Prostate gland (tissue), 2 donors: ENCODE results near the gene C10orf62.
"Not testable (repeated sequence)": the region's sequence is repeated elsewhere in the genome, so short reads cannot be mapped to it uniquely, and the experiment has no call there.

Experiments used
- CTCF ChIP-seq, 4 experiments: fragments of 200-600 bp in 2 of 4; fragments of 450-650 bp in 2 of 4; sonication (generic) in 2 of 4; IDR thresholded peaks; 1 replicate in 3 of 4; 2 replicates in 1 of 4; pipeline ENCODE4 v1.5.1; 2016 to 2019; ENCODE audit warnings: antibody characterized with exemption in 4 of 4, mild to moderate bottlenecking in 2 of 4, moderate library complexity in 2 of 4
- POLR2AphosphoS5 ChIP-seq: sonication (generic); formaldehyde crosslinking; IDR thresholded peaks from one replicate; pipeline ENCODE4 v1.6.1; 2017; ENCODE audit warnings: antibody characterized with exemption

GRCh38 chr10:97639090-97639489 lies 49.6 kb downstream of the C10orf62 start:
- TF ChIP-seq CTCF (IDR thresholded peaks at IDR 0.05); POLR2AphosphoS5: not testable (repeated sequence)
